DOHH2 (cell line): ENCODE results near the gene ANKMY1.

Experiments used
- H3F3A ChIP-seq: fragments of 200-600 bp; sonication (generic), shearing (Covaris generic); 2 replicates; pipeline ENCODE4 v1.6.0; 2016; ENCODE audit warnings: antibody characterized with exemption, mild to moderate bottlenecking; ENCODE audit not compliant: control insufficient read depth, insufficient read depth
- H3K27ac ChIP-seq: fragments of 200-600 bp; sonication (generic); 2 replicates; pipeline ENCODE4 v1.5.1; 2014; ENCODE audit warnings: low read depth, mild to moderate bottlenecking, low read length, moderate library complexity
- H3K27me3 ChIP-seq: fragments of 200-600 bp; sonication (generic); 2 replicates; pipeline ENCODE4 v1.6.1; 2014; ENCODE audit warnings: mild to moderate bottlenecking, low read length, mixed read lengths; ENCODE audit not compliant: control insufficient read depth
- H3K36me3 ChIP-seq: fragments of 200-600 bp; sonication (generic); 2 replicates; pipeline ENCODE4 v1.6.1; 2014; ENCODE audit warnings: mild to moderate bottlenecking, low read length, moderate library complexity, mixed read lengths; ENCODE audit not compliant: control insufficient read depth
- H3K4me1 ChIP-seq: fragments of 200-600 bp; sonication (generic); 2 replicates; pipeline ENCODE4 v1.6.1; 2014; ENCODE audit warnings: mild to moderate bottlenecking, low read length, mixed read lengths; ENCODE audit not compliant: control insufficient read depth
- H3K4me2 ChIP-seq: fragments of 200-600 bp; sonication (generic); 2 replicates; pipeline ENCODE4 v1.6.0; 2014; ENCODE audit warnings: mild to moderate bottlenecking, low read length, moderate library complexity
- H3K4me3 ChIP-seq: fragments of 200-600 bp; sonication (generic); 2 replicates; pipeline ENCODE4 v1.5.1; 2014; ENCODE audit warnings: mild to moderate bottlenecking, low read length, mixed read lengths
- H3K79me2 ChIP-seq: fragments of 200-600 bp; sonication (generic); 2 replicates; pipeline ENCODE4 v1.6.1; 2014; ENCODE audit warnings: mild to moderate bottlenecking, low read length, mixed read lengths; ENCODE audit not compliant: control insufficient read depth
- H3K9me2 ChIP-seq: fragments of 200-600 bp; sonication (generic); replicated peaks from 2 replicates; pipeline ENCODE4 v1.6.1; 2014; ENCODE audit warnings: mild to moderate bottlenecking, low read length, mixed read lengths; ENCODE audit not compliant: control insufficient read depth
- H3K9me3 ChIP-seq: fragments of 200-600 bp; sonication (generic); 2 replicates; pipeline ENCODE4 v1.6.1; 2014; ENCODE audit warnings: antibody characterized with exemption, low read length, mixed read lengths; ENCODE audit not compliant: control insufficient read depth, insufficient read depth
- H4K20me1 ChIP-seq: fragments of 200-600 bp; sonication (generic); 2 replicates; pipeline ENCODE4 v1.6.0; 2014; ENCODE audit warnings: low read depth, mild to moderate bottlenecking, antibody characterized with exemption, low read length, moderate library complexity; ENCODE audit not compliant: control insufficient read depth, insufficient read depth
- CTCF ChIP-seq: fragments of 200-600 bp; sonication (generic); IDR thresholded peaks from one replicate; pipeline ENCODE4 v1.5.1; 2014; ENCODE audit warnings: antibody characterized with exemption, mild to moderate bottlenecking, low read depth, low read length; ENCODE audit not compliant: poor library complexity, severe bottlenecking
- EZH2phosphoT487 ChIP-seq: fragments of 200-600 bp; sonication (generic); IDR thresholded peaks from 2 replicates; pipeline ENCODE4 v1.6.1; 2017; ENCODE audit warnings: borderline replicate concordance, mild to moderate bottlenecking, antibody characterized with exemption, low read length, moderate library complexity, mixed read lengths

The ANKMY1 gene

GRCh38 chr2:240432820-240433801 lies 124.7 kb downstream of the ANKMY1 start:
- H3K4me1 ChIP-seq = peaks cover 22% of the 10 kb centered on the region
- no peaks in the 10 kb centered on the region for H3F3A ChIP-seq
- no peaks in the 10 kb centered on the region for H3K79me2 ChIP-seq
- no peaks in the 10 kb centered on the region for H3K9me3 ChIP-seq
- H3K9me2 ChIP-seq = no peaks in the 10 kb centered on the region
- H3K27me3 ChIP-seq = peaks cover 27% of the 10 kb centered on the region
- TF ChIP-seq EZH2phosphoT487 (no peak), CTCF (no peak)
- no peak overlapping the region for H3K4me3 ChIP-seq
- H3K4me2 ChIP-seq = no peak overlapping the region
- H3K36me3 ChIP-seq = no peaks in the 10 kb centered on the region
- no peak overlapping the region for H3K27ac ChIP-seq
- no peaks in the 10 kb centered on the region for H4K20me1 ChIP-seq

- Histone ChIP-seq H3K4me2 (no peak overlapping the region), H4K20me1 (no peaks in the 10 kb centered on the region), H3K4me1 (peaks cover 27% of the 10 kb centered on the region), H3F3A (no peaks in the 10 kb centered on the region), H3K27ac (no peak overlapping the region), H3K4me3 (no peak overlapping the region), H3K27me3 (peaks cover 21% of the 10 kb centered on the region), H3K79me2 (no peaks in the 10 kb centered on the region), H3K36me3 (no peaks in the 10 kb centered on the region), H3K9me2 (no peaks in the 10 kb centered on the region), H3K9me3 (no peaks in the 10 kb centered on the region)
- TF ChIP-seq CTCF = no peak
- no peak for TF ChIP-seq EZH2phosphoT487
These were observed 125.4 kb downstream of the ANKMY1 start for GRCh38 chr2:240432430-240432819.

GRCh38 chr2:240431661-240432424 lies 125.9 kb downstream of the ANKMY1 start:
- Histone ChIP-seq H3F3A (no peaks in the 10 kb centered on the region), H3K4me3 (no peak overlapping the region), H3K4me2 (no peak overlapping the region), H3K9me2 (no peaks in the 10 kb centered on the region), H3K79me2 (no peaks in the 10 kb centered on the region), H3K27ac (no peak overlapping the region), H3K27me3 (peaks cover 15% of the 10 kb centered on the region), H3K36me3 (no peaks in the 10 kb centered on the region), H3K9me3 (no peaks in the 10 kb centered on the region), H4K20me1 (no peaks in the 10 kb centered on the region), H3K4me1 (peaks cover 27% of the 10 kb centered on the region)
- TF ChIP-seq EZH2phosphoT487 (no peak), CTCF (no peak)
